Measurements from ENCODE around the gene CCDC169. TPM values are rescaled to one million over a fixed set of nuclear protein-coding genes. Genes with fewer than 3 reads are reported as not detected.

CCDC169 gene
- total RNA-seq, 1 donor from 2014 or later: 7.0 TPM

DNA sequence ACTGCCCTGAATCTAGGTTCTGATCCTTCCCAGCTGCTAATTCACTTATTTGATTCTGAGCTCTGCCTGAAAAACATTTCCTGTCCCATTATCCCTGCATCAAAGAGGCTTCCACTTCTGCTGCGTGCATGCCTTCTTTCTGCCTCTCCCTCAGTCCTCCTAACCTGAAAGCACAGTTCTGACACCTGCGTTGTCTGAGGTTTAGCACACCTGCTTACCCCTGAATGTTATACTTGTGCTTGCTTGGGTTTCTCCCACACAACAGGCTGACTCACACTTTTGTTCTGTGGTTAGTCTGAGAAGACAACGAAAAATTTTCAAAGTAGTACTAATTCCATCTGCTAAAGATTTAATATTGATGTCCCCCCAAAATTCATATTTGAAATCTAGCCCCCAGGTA, 80.2 kb downstream of the CCDC169 start:
- Mint-ChIP-seq H3K27me3 (ENCODE audit: unreplicated experiment) (no peaks in the 10 kb centered on the region), H3K27ac (ENCODE audit: unreplicated experiment) (no peak overlapping the region), H3K9me3 (ENCODE audit: unreplicated experiment) (no peaks in the 10 kb centered on the region), H3K4me3 (ENCODE audit: unreplicated experiment) (no peak overlapping the region), H3K36me3 (ENCODE audit: unreplicated experiment) (peaks cover 8% of the 10 kb centered on the region), H3K4me1 (ENCODE audit: low read depth, unreplicated experiment) (peaks cover 4% of the 10 kb centered on the region)
- no peak for DNase-seq
- no peak for TF ChIP-seq CTCF (IDR thresholded peaks at IDR 0.05; ENCODE audit: partially characterized antibody, unreplicated experiment)

GRCh38 chr13:36214163-36214921, 83.3 kb downstream of the CCDC169 start, which contains the start of gene SOHLH2:
Gene SOHLH2 (minus strand): TSS chr13:36214556. CDS start chr13:36214526, 30 bp downstream.
- no peak within 1 kb of the TSS for H3K4me3 Mint-ChIP-seq (ENCODE audit: unreplicated experiment)
- no peak for TF ChIP-seq CTCF (IDR thresholded peaks at IDR 0.05; ENCODE audit: partially characterized antibody, unreplicated experiment)
- no peak within 1 kb of the TSS for H3K27ac Mint-ChIP-seq (ENCODE audit: unreplicated experiment)

DNA sequence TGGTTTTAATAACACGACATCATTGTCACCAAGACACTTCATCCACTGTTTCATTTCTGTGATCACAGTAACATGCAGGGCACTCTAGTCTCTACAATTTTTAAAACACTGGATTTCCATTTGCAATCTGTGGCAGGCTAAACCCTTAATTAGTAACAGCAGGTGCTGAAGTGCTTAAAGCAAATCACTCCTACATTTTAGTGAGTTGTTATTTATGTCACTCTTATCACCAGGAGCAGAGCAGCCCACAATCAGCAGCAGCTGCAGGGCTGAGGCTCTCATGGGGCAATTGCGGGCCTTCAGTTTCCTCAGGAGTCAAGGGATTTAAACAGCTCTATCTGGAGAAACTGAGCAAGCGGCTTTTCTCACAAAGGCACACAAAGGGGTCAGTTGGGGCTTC, 84.8 kb downstream of the CCDC169 start:
- DNase-seq: no peak
- H3K4me3 Mint-ChIP-seq (ENCODE audit: unreplicated experiment): no peak overlapping the region
- no peaks in the 10 kb centered on the region for H3K27me3 Mint-ChIP-seq (ENCODE audit: unreplicated experiment)
- H3K27ac Mint-ChIP-seq (ENCODE audit: unreplicated experiment): no peak overlapping the region
- H3K4me1 Mint-ChIP-seq (ENCODE audit: low read depth, unreplicated experiment): peaks cover 4% of the 10 kb centered on the region
- TF ChIP-seq CTCF (IDR thresholded peaks at IDR 0.05; ENCODE audit: partially characterized antibody, unreplicated experiment): no peak
- peaks cover 1% of the 10 kb centered on the region for H3K9me3 Mint-ChIP-seq (ENCODE audit: unreplicated experiment)
- peaks cover 8% of the 10 kb centered on the region for H3K36me3 Mint-ChIP-seq (ENCODE audit: unreplicated experiment)

More at GRCh38 chr13:36214163-36214921, 83.3 kb downstream of the CCDC169 start, which contains the start of gene SOHLH2:
- Mint-ChIP-seq H3K9me3 (ENCODE audit: unreplicated experiment) (peaks cover 1% of the 10 kb centered on the region), H3K27me3 (ENCODE audit: unreplicated experiment) (no peaks in the 10 kb centered on the region), H3K36me3 (ENCODE audit: unreplicated experiment) (peaks cover 8% of the 10 kb centered on the region), H3K4me1 (ENCODE audit: low read depth, unreplicated experiment) (peaks cover 4% of the 10 kb centered on the region)
- DNase-seq: no peak

GRCh38 chr13:36211567-36211966, 86.0 kb downstream of the CCDC169 start:
- Mint-ChIP-seq H3K27me3 (ENCODE audit: unreplicated experiment) (no peaks in the 10 kb centered on the region), H3K9me3 (ENCODE audit: unreplicated experiment) (peaks cover 1% of the 10 kb centered on the region), H3K36me3 (ENCODE audit: unreplicated experiment) (peaks cover 4% of the 10 kb centered on the region), H3K27ac (ENCODE audit: unreplicated experiment) (no peak overlapping the region), H3K4me3 (ENCODE audit: unreplicated experiment) (no peak overlapping the region), H3K4me1 (ENCODE audit: low read depth, unreplicated experiment) (peaks cover 4% of the 10 kb centered on the region)
- no peak for TF ChIP-seq CTCF (IDR thresholded peaks at IDR 0.05; ENCODE audit: partially characterized antibody, unreplicated experiment)
- DNase-seq: no peak

GRCh38 chr13:36210738-36211137, 86.9 kb downstream of the CCDC169 start:
- Mint-ChIP-seq H3K36me3 (ENCODE audit: unreplicated experiment) (peaks cover 4% of the 10 kb centered on the region), H3K9me3 (ENCODE audit: unreplicated experiment) (peaks cover 1% of the 10 kb centered on the region), H3K27ac (ENCODE audit: unreplicated experiment) (no peak overlapping the region), H3K4me3 (ENCODE audit: unreplicated experiment) (no peak overlapping the region), H3K4me1 (ENCODE audit: low read depth, unreplicated experiment) (peaks cover 4% of the 10 kb centered on the region), H3K27me3 (ENCODE audit: unreplicated experiment) (no peaks in the 10 kb centered on the region)
- TF ChIP-seq CTCF (IDR thresholded peaks at IDR 0.05; ENCODE audit: partially characterized antibody, unreplicated experiment): no peak
- no peak for DNase-seq
